ENCODE results near the gene RAG1.
"Not testable (repeated sequence)": the region's sequence is repeated elsewhere in the genome, so short reads cannot be mapped to it uniquely, and the experiment has no call there.

Gene RAG1

DNA sequence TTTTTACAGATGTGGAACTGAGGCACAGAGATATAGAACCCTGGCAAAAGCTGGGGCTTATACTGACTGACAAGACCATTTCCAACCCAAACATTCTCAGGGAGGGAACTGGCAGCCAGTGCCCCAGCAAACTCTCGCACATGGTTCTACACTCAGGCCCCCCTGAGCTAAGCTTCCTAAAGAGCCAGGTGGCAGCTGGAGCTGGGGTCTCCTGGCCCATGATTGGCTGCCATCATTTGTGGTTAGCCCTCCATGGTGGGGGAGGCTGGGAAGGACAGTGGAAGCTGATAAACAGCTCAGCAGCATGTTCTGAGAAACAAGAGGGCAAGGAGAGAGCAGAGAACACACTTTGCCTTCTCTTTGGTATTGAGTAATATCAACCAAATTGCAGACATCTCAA, at the start of gene RAG1:
TSS of gene RAG1 (plus strand) at position 314 of the 400 bp plus-strand sequence. CDS start 5,298 bp downstream, outside the sequence.
- no peak for TF ChIP-seq CTCF (IDR thresholded peaks at IDR 0.05; ENCODE audit: extremely low read depth, missing control alignments)
- no peak for DNase-seq (ENCODE audit: low spot score)

DNA sequence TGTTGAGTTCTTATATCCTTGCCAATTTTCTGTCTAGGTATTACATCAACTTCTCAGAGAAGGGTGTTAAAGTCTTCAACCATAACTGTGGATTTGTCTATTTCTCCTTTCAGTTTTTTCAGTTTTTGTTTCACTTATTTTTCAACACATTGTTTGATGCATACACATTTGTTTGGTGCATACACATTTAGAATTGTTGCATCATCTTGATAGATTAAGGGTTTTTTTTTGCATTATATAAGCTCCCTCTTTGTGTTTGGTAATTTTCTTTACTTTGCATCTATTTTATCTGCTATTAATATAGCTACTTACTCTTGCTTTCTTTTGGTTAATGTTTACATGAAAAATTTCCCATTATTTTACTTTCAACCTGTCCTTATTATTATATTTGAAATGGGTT, 37.0 kb upstream of the RAG1 start:
- DNase-seq (ENCODE audit: low spot score), result no peak
- TF ChIP-seq CTCF (IDR thresholded peaks at IDR 0.05; ENCODE audit: extremely low read depth, missing control alignments), result no peak

- no peak for DNase-seq (ENCODE audit: low spot score)
- TF ChIP-seq CTCF (IDR thresholded peaks at IDR 0.05; ENCODE audit: extremely low read depth, missing control alignments), result no peak
These were observed 34.7 kb upstream of the RAG1 start for GRCh38 chr11:36532941-36533601.

DNA sequence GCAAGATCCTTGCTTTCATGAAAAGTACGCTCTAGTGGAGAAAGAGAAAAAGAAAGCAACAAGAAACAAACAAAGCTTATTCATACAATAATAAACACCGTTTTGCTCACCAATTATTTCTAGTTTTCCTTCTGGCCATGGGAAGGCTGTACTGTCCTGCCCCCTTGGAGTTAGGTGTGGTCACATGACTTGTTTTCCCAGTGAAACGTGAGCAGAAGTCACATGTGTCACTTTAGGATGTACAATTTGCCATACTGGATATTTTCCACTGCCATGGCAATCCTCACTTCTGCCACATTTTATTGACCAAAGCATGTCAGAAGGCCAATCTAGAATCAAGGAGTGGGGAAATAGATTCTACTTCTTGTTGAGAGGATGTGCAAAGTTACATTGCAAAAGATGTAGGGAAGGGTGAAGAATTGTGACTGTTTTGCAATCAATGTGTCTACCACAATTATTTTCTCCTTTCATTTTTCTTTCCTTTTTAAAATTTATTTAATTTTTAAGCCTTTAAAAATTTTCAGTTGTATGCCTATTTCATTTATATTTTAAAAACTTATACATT, 33.4 kb upstream of the RAG1 start:
- DNase-seq (ENCODE audit: low spot score), result no peak
- no peak for TF ChIP-seq CTCF (IDR thresholded peaks at IDR 0.05; ENCODE audit: extremely low read depth, missing control alignments)

- peak; percentile 55 for DNase-seq (ENCODE audit: low spot score)
- no peak for TF ChIP-seq CTCF (IDR thresholded peaks at IDR 0.05; ENCODE audit: extremely low read depth, missing control alignments)
These were observed 26.8 kb upstream of the RAG1 start for GRCh38 chr11:36540998-36541397.

DNA sequence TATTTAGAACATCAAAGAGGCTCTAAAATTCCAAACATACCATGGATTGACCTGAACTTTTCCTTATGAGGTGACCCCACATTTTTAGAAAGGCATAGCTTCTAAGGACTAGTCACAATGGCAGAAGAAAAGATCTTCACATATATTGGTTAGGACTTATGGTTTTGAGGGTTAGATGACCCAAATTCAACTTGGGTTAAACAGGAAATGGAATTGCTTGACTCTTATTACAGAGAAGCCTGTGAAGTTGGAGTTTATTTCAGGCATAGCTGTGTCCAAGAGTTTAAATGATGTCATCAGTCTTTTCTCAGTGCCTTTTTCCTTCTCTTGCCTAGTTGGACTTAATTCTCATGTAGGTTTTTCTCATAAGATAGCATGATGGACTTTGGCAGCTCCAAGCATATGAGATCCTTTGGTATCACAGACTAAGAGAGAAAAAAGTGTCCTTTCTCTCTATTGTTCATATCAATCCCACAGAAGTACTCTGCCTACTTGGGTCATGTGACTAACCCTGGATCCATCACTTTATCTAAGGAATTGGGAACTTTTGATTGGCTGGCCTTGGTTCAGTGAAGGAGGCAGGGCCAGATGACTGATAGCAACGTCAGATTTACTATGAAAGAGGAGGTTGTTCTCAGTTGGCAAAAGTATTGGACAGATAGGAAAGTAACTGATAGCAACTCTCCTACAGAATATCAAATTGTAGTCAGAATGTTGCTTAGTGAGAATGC, 17.3 kb upstream of the RAG1 start:
- DNase-seq (ENCODE audit: low spot score), result no peak

DNA sequence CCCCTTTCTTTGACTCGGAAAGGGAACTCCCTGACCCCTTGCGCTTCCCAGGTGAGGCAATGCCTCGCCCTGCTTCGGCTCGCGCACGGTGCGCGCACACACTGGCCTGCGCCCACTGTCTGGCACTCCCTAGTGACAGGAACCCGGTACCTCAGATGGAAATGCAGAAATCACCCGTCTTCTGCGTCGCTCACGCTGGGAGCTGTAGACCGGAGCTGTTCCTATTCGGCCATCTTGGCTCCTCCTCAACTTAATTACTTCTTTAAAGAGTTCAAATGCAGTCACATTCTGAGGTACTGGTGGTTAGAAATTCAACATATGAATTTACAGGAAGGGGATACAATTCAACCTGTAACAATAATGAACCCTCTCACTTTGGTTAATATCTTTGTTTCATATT, 10.4 kb upstream of the RAG1 start:
- not testable (repeated sequence) for DNase-seq (ENCODE audit: low spot score)

More for the DNA sequence above, 17.3 kb upstream of the RAG1 start:
- TF ChIP-seq CTCF (IDR thresholded peaks at IDR 0.05; ENCODE audit: extremely low read depth, missing control alignments), result no peak

All from GM20000 (cell line).